Kidney (tissue), 14 donors: ENCODE results near the gene GALNT12. TPM values are rescaled to one million over a fixed set of nuclear protein-coding genes. Genes with fewer than 3 reads are reported as not detected.

Source experiments
- DNase-seq, 5 donors: peaks; one replicate each; pipeline ENCODE4 v3.0.0-alpha.2; 2013 to 2020
- FAIRE-seq: peaks from 2 replicates; lab custom pipeline; 2012; peaks lifted over from hg19 to GRCh38; lab: Jason Lieb, UNC
- H3K27ac ChIP-seq, 2 donors: one replicate each; pipeline ENCODE4 v1.7.0; 2013; ENCODE audit warnings: low read depth in 2 of 2, low read length in 2 of 2, inconsistent platforms in 1 of 2
- H3K27me3 ChIP-seq: one replicate; pipeline ENCODE4 v1.7.1; 2013; ENCODE audit warnings: low read length, inconsistent platforms; ENCODE audit not compliant: control insufficient read depth, insufficient read depth
- H3K36me3 ChIP-seq, 3 donors: one replicate each; pipeline versions ENCODE4 v1.7.0 to v1.7.1; 2013; ENCODE audit warnings: low read length in 3 of 3, control low read depth in 1 of 3, inconsistent platforms in 1 of 3; ENCODE audit not compliant: insufficient read depth in 3 of 3, control insufficient read depth in 2 of 3
- H3K4me1 ChIP-seq, 3 donors: one replicate each; pipeline versions ENCODE4 v1.7.0 to v1.7.1; 2013; ENCODE audit warnings: low read length in 3 of 3, inconsistent platforms in 1 of 3, low read depth in 1 of 3; ENCODE audit not compliant: control insufficient read depth in 2 of 3, insufficient read depth in 2 of 3
- H3K4me3 ChIP-seq, 3 donors: one replicate each; pipeline versions ENCODE4 v1.7.0 to v1.8.1; 2013; ENCODE audit warnings: low read length in 3 of 3, control low read depth in 1 of 3, inconsistent platforms in 1 of 3
- H3K9ac ChIP-seq, 3 donors: one replicate each; pipeline versions ENCODE4 v1.7.0 to v1.7.1; 2013; ENCODE audit warnings: low read length in 3 of 3, control low read depth in 1 of 3, inconsistent platforms in 1 of 3
- H3K9me3 ChIP-seq, 3 donors: one replicate each; pipeline versions ENCODE4 v1.7.0 to v1.7.1; 2013; ENCODE audit warnings: low read length in 3 of 3, control low read depth in 1 of 3, inconsistent platforms in 1 of 3; ENCODE audit not compliant: control insufficient read depth in 2 of 3, insufficient read depth in 1 of 3
- intact Hi-C: fragments of 100-400 bp; cut with DNase I; formaldehyde crosslinking; loops from one replicate; pipeline ENCODE4 v1.11.1; 2022
- polyA plus RNA-seq: library from polyadenylated mRNA; stranded (reverse); fragments of 350-450 nt; fragmentation: Illumina TruSeq; extraction: RNeasy Lipid Tissue Mini Kit (QIAGEN cat#74804); gene quantifications from one replicate; pipeline ENCODE4 v1.2.3, GENCODE V29; 2014; ENCODE audit warnings: low read depth, low replicate concordance; ENCODE audit not compliant: insufficient read depth
- total RNA-seq: library from RNA; stranded (reverse); fragmentation: NEBNext Ultra II Directional; extraction: Animal tissue kit (Norgen Biotek cat#: 25700); gene quantifications from one replicate; pipeline ENCODE4 v1.2.1, GENCODE V29; 2021
- TF ChIP-seq, protein P1 (sequence below): IDR thresholded peaks from 3 replicates; pipeline ENCODE4 v1.5.1; 2012; ENCODE audit warnings: mild to moderate bottlenecking, moderate library complexity, borderline replicate concordance; ENCODE audit not compliant: insufficient read depth; ENCODE audit errors: extremely low read depth
- donor health status: control.
- donor health status: control.
- donor health status: control.
- donor health status: control.
- donor health status: control.
- donor health status: DM: yes; HTN: yes; CAD: no.
- donor health status: Normal renal cell carcinoma (clear cell type).

GALNT12 gene
- total and polyA plus RNA-seq, 2 donors from 2014 or later, result 3.6 to 10.8 TPM

- Histone ChIP-seq H3K4me1 (peaks cover 0 to 10% (median 4%) of the 10 kb centered on the region in 3 donors), H3K27me3 (no peaks in the 10 kb centered on the region), H3K4me3 (no peak overlapping the region), H3K9me3 (no peaks in the 10 kb centered on the region), H3K27ac (no peak overlapping the region), H3K36me3 (no peaks in the 10 kb centered on the region), H3K9ac (no peak overlapping the region)
- intact Hi-C loops, result loop anchor here (10.0 kb wide), 1 partner anchor 125 kb away; no protein-coding TSS in a partner anchor
- TF ChIP-seq, protein P1, sequence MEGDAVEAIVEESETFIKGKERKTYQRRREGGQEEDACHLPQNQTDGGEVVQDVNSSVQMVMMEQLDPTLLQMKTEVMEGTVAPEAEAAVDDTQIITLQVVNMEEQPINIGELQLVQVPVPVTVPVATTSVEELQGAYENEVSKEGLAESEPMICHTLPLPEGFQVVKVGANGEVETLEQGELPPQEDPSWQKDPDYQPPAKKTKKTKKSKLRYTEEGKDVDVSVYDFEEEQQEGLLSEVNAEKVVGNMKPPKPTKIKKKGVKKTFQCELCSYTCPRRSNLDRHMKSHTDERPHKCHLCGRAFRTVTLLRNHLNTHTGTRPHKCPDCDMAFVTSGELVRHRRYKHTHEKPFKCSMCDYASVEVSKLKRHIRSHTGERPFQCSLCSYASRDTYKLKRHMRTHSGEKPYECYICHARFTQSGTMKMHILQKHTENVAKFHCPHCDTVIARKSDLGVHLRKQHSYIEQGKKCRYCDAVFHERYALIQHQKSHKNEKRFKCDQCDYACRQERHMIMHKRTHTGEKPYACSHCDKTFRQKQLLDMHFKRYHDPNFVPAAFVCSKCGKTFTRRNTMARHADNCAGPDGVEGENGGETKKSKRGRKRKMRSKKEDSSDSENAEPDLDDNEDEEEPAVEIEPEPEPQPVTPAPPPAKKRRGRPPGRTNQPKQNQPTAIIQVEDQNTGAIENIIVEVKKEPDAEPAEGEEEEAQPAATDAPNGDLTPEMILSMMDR, result no peak
- no peak for FAIRE-seq
- DNase-seq, result no peak
Measured at GRCh38 chr9:98869866-98870265, 62.4 kb downstream of the GALNT12 start.

DNA sequence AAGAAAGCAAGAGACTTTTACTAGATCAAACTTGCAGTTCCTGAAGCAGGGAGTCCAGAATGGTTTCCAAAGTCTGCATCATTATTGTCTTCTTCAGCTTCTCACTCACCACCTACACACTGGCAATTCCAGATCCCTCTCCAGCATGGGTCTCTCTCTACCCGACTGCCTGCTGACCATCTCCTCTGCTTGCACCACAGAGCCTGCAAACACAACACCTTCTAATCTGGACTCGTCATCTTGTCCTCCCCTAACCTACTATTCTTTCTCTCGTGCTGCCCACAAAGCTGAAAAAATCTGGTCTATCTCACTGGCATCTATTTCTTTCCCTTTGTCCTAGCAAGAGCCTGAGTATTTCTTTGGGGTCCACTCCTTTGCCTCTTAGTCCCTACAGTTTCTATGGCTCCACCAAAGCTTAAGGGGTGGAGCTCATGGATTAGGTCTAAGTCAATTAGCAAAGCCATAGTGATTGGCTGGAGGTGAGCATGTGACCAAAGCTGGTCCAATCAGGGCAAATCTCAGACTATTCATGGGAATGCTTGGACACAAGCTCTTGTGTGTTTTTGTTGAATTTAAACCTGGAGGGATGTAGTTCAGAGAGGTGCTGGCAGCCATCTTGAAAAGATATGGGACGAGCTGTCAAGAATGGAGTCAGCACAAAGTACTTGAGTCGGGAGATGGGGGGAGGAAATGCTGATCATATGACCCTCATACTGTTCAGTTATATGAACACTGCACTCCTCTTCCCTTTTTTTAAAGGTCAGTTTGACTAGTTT, 63.5 kb downstream of the GALNT12 start:
- DNase-seq (no peak), FAIRE-seq (no peak)
- no peak overlapping the region for H3K4me3 ChIP-seq
- H3K36me3 ChIP-seq, result no peaks in the 10 kb centered on the region
- no peak overlapping the region for H3K27ac ChIP-seq
- no peaks in the 10 kb centered on the region for H3K9me3 ChIP-seq
- H3K4me1 ChIP-seq, result peaks cover 0 to 10% (median 4%) of the 10 kb centered on the region in 3 donors
- intact Hi-C loops, result no loop called here
- TF ChIP-seq, protein P1, result no peak
- no peak overlapping the region for H3K9ac ChIP-seq
- H3K27me3 ChIP-seq, result no peaks in the 10 kb centered on the region

DNA sequence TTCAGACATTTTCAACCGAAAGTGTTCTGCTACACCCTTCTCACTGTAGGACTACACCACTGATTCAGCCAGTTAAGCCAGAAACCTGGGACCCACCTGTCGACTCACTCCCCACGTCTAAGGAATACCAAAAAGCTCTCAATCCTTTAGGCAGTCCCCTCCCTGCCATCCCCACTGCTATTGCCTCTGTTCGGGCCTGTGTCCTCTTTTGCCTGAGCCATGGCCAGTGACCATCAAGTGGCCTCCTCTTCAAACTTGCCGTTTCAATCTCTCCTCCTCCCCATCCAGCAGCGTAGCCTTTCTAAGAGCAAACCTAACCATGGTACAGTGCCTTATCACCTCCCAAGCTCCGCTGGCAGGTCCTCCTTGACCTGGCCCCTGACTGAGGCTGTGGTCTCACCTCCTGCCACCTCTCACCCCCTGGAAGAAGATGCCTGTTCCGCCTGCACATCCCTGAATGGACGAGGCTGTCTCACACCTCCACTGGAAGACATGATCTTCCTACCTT, 64.1 kb downstream of the GALNT12 start:
- DNase-seq, result no peak

More for the DNA sequence above, 64.1 kb downstream of the GALNT12 start:
- Histone ChIP-seq H3K9me3 (no peaks in the 10 kb centered on the region), H3K27me3 (no peaks in the 10 kb centered on the region), H3K27ac (no peak overlapping the region), H3K36me3 (no peaks in the 10 kb centered on the region), H3K9ac (no peak overlapping the region), H3K4me1 (peaks cover 0 to 6% (median 4%) of the 10 kb centered on the region in 3 donors), H3K4me3 (no peak overlapping the region)
- TF ChIP-seq, protein P1, result no peak
- no peak for FAIRE-seq
- intact Hi-C loops, result no loop called here
